Transverse colon (tissue), 4 donors: ENCODE data around the gene ABCA6.

Experiments used
- CTCF ChIP-seq, 5 experiments: fragments of 200-600 bp in 3 of 5; fragments of 450-650 bp in 2 of 5; sonication (generic) in 3 of 5; IDR thresholded peaks; 1 replicate in 2 of 5; 2 replicates in 3 of 5; pipeline ENCODE4 v1.5.1; 2016 to 2017; ENCODE audit warnings: antibody characterized with exemption in 5 of 5, inconsistent platforms in 3 of 5, mild to moderate bottlenecking in 2 of 5, moderate library complexity in 1 of 5
- POLR2A ChIP-seq: fragments of 450-650 bp; IDR thresholded peaks from one replicate; pipeline ENCODE4 v1.6.1; 2016; ENCODE audit warnings: antibody characterized with exemption, mild to moderate bottlenecking, moderate library complexity
- POLR2AphosphoS5 ChIP-seq, 3 donors: sonication (generic); formaldehyde crosslinking; IDR thresholded peaks; one replicate each; pipeline ENCODE4 v1.6.1; 2016; ENCODE audit warnings: antibody characterized with exemption in 3 of 3

- TF ChIP-seq CTCF (IDR thresholded peaks at IDR 0.05) = no peak
- TF ChIP-seq POLR2A = no peak
- TF ChIP-seq POLR2AphosphoS5 (IDR thresholded peaks at IDR 0.05) = peak in 1 of 3 donors; percentile 11
Observed at GRCh38 chr17:69141431-69142174, at the start of gene ABCA6.
